ENCODE results near the gene CCDC70.
A peak's percentile ranks its signal among the peaks of the same experiment; 100 is the strongest.
"Not testable (repeated sequence)": the region's sequence is repeated elsewhere in the genome, so short reads cannot be mapped to it uniquely, and the experiment has no call there.

CCDC70 gene

GRCh38 chr13:51822106-51822815 is 39.5 kb upstream of the CCDC70 start:
- Histone ChIP-seq H3K4me2 (ENCODE audit: low read length) (no peak overlapping the region), H3K4me1 (ENCODE audit: control insufficient read depth, low read depth, low read length) (peaks cover 9% of the 10 kb centered on the region), H3K27me3 (ENCODE audit: insufficient read depth, low read length, poor library complexity) (no peaks in the 10 kb centered on the region), H4K8ac (ENCODE audit: low read depth, low read length) (no peak overlapping the region), H4K5ac (ENCODE audit: low read length) (no peak overlapping the region), H3K4ac (ENCODE audit: low read depth, low read length) (no peak overlapping the region), H3K23ac (ENCODE audit: low read length) (no peak overlapping the region), H2AK5ac (ENCODE audit: low read length) (no peak overlapping the region), H3K56ac (ENCODE audit: low read length) (no peak overlapping the region), H3K4me3 (ENCODE audit: low read length) (no peak overlapping the region), H3K9ac (ENCODE audit: low read length) (no peak overlapping the region), H2BK15ac (replicated peaks; ENCODE audit: low read depth) (no peak overlapping the region), H3K36me3 (ENCODE audit: control insufficient read depth, insufficient read depth, low read length) (no peaks in the 10 kb centered on the region), H2BK5ac (ENCODE audit: low read length) (no peak overlapping the region), H3K79me1 (ENCODE audit: low read length) (no peaks in the 10 kb centered on the region), H2BK120ac (ENCODE audit: low read depth, low read length) (no peak overlapping the region), H3K18ac (ENCODE audit: low read length) (no peak overlapping the region), H3K79me2 (ENCODE audit: control insufficient read depth, insufficient read depth, low read length) (no peaks in the 10 kb centered on the region), H3K27ac (ENCODE audit: low read depth, low read length) (no peak overlapping the region)
- no peak for DNase-seq
- no CpG with 5 or more reads among the region's 13 CpGs for WGBS (ENCODE audit: extremely low coverage, insufficient coverage, low lambda C conversion rate)

DNA sequence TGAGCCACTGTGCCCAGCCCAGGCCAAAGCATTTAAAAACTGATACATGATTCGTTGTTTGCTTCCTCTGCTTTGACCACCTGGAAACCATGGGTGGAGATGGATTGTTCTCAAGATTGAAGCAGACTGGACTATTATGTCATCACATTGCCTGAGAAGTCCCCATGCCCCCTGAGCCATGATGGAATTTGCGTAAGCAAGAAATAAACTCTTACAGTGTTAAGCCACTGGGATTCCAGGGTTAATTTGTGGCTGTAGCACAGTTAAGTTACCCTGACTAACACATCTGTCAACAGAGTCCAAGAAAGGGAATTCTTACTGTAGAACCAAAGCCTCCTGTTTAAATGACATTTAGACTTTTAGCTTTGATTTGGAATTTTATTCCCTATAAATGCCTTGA is 38.4 kb upstream of the CCDC70 start:
- H3K79me1 ChIP-seq (ENCODE audit: low read length): no peaks in the 10 kb centered on the region
- DNase-seq: no peak
- no peak overlapping the region for H2BK120ac ChIP-seq (ENCODE audit: low read depth, low read length)
- WGBS (ENCODE audit: extremely low coverage, insufficient coverage, low lambda C conversion rate): no CpG with 5 or more reads among the region's 2 CpGs
- no peak overlapping the region for H3K56ac ChIP-seq (ENCODE audit: low read length)
- no peaks in the 10 kb centered on the region for H3K79me2 ChIP-seq (ENCODE audit: control insufficient read depth, insufficient read depth, low read length)
- H2BK15ac ChIP-seq (replicated peaks; ENCODE audit: low read depth): no peak overlapping the region
- H3K4me2 ChIP-seq (ENCODE audit: low read length): no peak overlapping the region
- H3K4me1 ChIP-seq (ENCODE audit: control insufficient read depth, low read depth, low read length): peaks cover 9% of the 10 kb centered on the region
- no peak overlapping the region for H4K5ac ChIP-seq (ENCODE audit: low read length)
- H3K9ac ChIP-seq (ENCODE audit: low read length): no peak overlapping the region
- H3K27ac ChIP-seq (ENCODE audit: low read depth, low read length): no peak overlapping the region
- no peaks in the 10 kb centered on the region for H3K36me3 ChIP-seq (ENCODE audit: control insufficient read depth, insufficient read depth, low read length)
- no peak overlapping the region for H3K18ac ChIP-seq (ENCODE audit: low read length)
- no peak overlapping the region for H3K4ac ChIP-seq (ENCODE audit: low read depth, low read length)
- H2BK5ac ChIP-seq (ENCODE audit: low read length): no peak overlapping the region
- no peak overlapping the region for H4K8ac ChIP-seq (ENCODE audit: low read depth, low read length)
- no peak overlapping the region for H3K4me3 ChIP-seq (ENCODE audit: low read length)
- H3K27me3 ChIP-seq (ENCODE audit: insufficient read depth, low read length, poor library complexity): no peaks in the 10 kb centered on the region
- no peak overlapping the region for H3K23ac ChIP-seq (ENCODE audit: low read length)
- H2AK5ac ChIP-seq (ENCODE audit: low read length): no peak overlapping the region

DNA sequence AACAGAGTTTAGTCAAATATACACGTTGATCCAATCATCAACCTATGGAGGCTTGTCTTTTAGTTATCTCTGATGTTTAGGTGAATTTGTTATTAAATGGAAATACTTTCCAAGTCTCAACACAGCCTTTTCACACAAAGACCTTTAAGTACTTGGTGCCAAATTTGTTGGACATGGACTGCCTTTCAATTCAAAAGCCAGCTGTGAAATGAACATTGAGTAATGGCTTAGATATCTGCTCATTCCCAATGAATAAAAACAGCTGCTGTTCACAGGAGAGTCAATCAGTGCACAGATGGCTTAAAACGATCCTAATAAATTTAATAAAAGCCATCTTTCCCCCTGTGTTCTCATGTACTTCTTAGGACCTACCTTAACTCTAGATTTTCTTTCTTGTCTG is 37.9 kb upstream of the CCDC70 start:
- H3K9ac ChIP-seq (ENCODE audit: low read length): no peak overlapping the region
- no peak overlapping the region for H2BK15ac ChIP-seq (replicated peaks; ENCODE audit: low read depth)
- no peak overlapping the region for H3K56ac ChIP-seq (ENCODE audit: low read length)
- H4K8ac ChIP-seq (ENCODE audit: low read depth, low read length): no peak overlapping the region
- DNase-seq: no peak
- no peaks in the 10 kb centered on the region for H3K79me1 ChIP-seq (ENCODE audit: low read length)
- H3K36me3 ChIP-seq (ENCODE audit: control insufficient read depth, insufficient read depth, low read length): no peaks in the 10 kb centered on the region
- no peak overlapping the region for H3K4me2 ChIP-seq (ENCODE audit: low read length)
- H3K18ac ChIP-seq (ENCODE audit: low read length): no peak overlapping the region
- no peaks in the 10 kb centered on the region for H3K79me2 ChIP-seq (ENCODE audit: control insufficient read depth, insufficient read depth, low read length)
- H2AK5ac ChIP-seq (ENCODE audit: low read length): no peak overlapping the region
- no peak overlapping the region for H4K5ac ChIP-seq (ENCODE audit: low read length)
- WGBS (ENCODE audit: extremely low coverage, insufficient coverage, low lambda C conversion rate): no CpG with 5 or more reads among the region's 2 CpGs
- no peaks in the 10 kb centered on the region for H3K27me3 ChIP-seq (ENCODE audit: insufficient read depth, low read length, poor library complexity)
- H3K27ac ChIP-seq (ENCODE audit: low read depth, low read length): no peak overlapping the region
- peaks cover 9% of the 10 kb centered on the region for H3K4me1 ChIP-seq (ENCODE audit: control insufficient read depth, low read depth, low read length)
- H2BK5ac ChIP-seq (ENCODE audit: low read length): no peak overlapping the region
- no peak overlapping the region for H3K23ac ChIP-seq (ENCODE audit: low read length)
- H3K4me3 ChIP-seq (ENCODE audit: low read length): no peak overlapping the region
- no peak overlapping the region for H3K4ac ChIP-seq (ENCODE audit: low read depth, low read length)
- no peak overlapping the region for H2BK120ac ChIP-seq (ENCODE audit: low read depth, low read length)

DNA sequence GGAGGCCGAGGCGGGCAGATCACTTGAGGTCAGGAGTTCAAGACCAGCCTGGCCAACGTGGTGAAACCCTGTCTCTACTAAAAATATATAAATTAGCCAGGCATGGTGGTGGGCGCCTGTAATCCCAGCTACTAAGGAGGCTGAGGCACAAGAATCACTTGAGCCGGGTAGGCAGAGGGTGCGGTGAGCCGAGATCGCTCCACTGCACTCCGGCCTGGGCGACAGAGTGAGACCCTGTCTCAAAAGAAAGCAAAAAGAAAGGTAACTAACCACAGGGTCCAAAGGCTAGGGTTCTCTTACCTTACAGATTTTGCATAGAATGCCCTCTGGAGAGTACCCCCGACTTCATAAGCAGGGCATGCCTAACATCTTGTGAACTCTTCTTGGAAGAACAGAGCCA is 37.1 kb upstream of the CCDC70 start:
- H4K8ac ChIP-seq (ENCODE audit: low read depth, low read length); H2BK5ac ChIP-seq (ENCODE audit: low read length); H3K79me1 ChIP-seq (ENCODE audit: low read length); H3K27me3 ChIP-seq (ENCODE audit: insufficient read depth, low read length, poor library complexity); H2BK15ac ChIP-seq (replicated peaks; ENCODE audit: low read depth); DNase-seq; H3K79me2 ChIP-seq (ENCODE audit: control insufficient read depth, insufficient read depth, low read length); H3K23ac ChIP-seq (ENCODE audit: low read length); H3K4ac ChIP-seq (ENCODE audit: low read depth, low read length); H2AK5ac ChIP-seq (ENCODE audit: low read length); H3K36me3 ChIP-seq (ENCODE audit: control insufficient read depth, insufficient read depth, low read length); H3K18ac ChIP-seq (ENCODE audit: low read length); H3K4me3 ChIP-seq (ENCODE audit: low read length); H3K9ac ChIP-seq (ENCODE audit: low read length); H4K5ac ChIP-seq (ENCODE audit: low read length); H3K56ac ChIP-seq (ENCODE audit: low read length); H3K4me1 ChIP-seq (ENCODE audit: control insufficient read depth, low read depth, low read length); H3K27ac ChIP-seq (ENCODE audit: low read depth, low read length); H2BK120ac ChIP-seq (ENCODE audit: low read depth, low read length); H3K4me2 ChIP-seq (ENCODE audit: low read length): not testable (repeated sequence)
- no CpG with 5 or more reads among the region's 11 CpGs for WGBS (ENCODE audit: extremely low coverage, insufficient coverage, low lambda C conversion rate)

GRCh38 chr13:51825165-51825592 is 36.6 kb upstream of the CCDC70 start:
- H2BK120ac ChIP-seq (ENCODE audit: low read depth, low read length): no peak overlapping the region
- no peak overlapping the region for H3K9ac ChIP-seq (ENCODE audit: low read length)
- no peak overlapping the region for H4K5ac ChIP-seq (ENCODE audit: low read length)
- H3K4me2 ChIP-seq (ENCODE audit: low read length): no peak overlapping the region
- no peaks in the 10 kb centered on the region for H3K36me3 ChIP-seq (ENCODE audit: control insufficient read depth, insufficient read depth, low read length)
- H3K79me2 ChIP-seq (ENCODE audit: control insufficient read depth, insufficient read depth, low read length): no peaks in the 10 kb centered on the region
- no peak overlapping the region for H3K56ac ChIP-seq (ENCODE audit: low read length)
- H2AK5ac ChIP-seq (ENCODE audit: low read length): peak overlapping the region; percentile 58
- no peak overlapping the region for H3K4me3 ChIP-seq (ENCODE audit: low read length)
- H3K4ac ChIP-seq (ENCODE audit: low read depth, low read length): no peak overlapping the region
- no peak overlapping the region for H3K27ac ChIP-seq (ENCODE audit: low read depth, low read length)
- DNase-seq: no peak
- no peak overlapping the region for H3K18ac ChIP-seq (ENCODE audit: low read length)
- no CpG with 5 or more reads among the region's 2 CpGs for WGBS (ENCODE audit: extremely low coverage, insufficient coverage, low lambda C conversion rate)
- H4K8ac ChIP-seq (ENCODE audit: low read depth, low read length): no peak overlapping the region
- no peak overlapping the region for H2BK5ac ChIP-seq (ENCODE audit: low read length)
- H3K4me1 ChIP-seq (ENCODE audit: control insufficient read depth, low read depth, low read length): peaks cover 5% of the 10 kb centered on the region
- H3K79me1 ChIP-seq (ENCODE audit: low read length): no peaks in the 10 kb centered on the region
- H3K23ac ChIP-seq (ENCODE audit: low read length): no peak overlapping the region
- no peaks in the 10 kb centered on the region for H3K27me3 ChIP-seq (ENCODE audit: insufficient read depth, low read length, poor library complexity)
- no peak overlapping the region for H2BK15ac ChIP-seq (replicated peaks; ENCODE audit: low read depth)

DNA sequence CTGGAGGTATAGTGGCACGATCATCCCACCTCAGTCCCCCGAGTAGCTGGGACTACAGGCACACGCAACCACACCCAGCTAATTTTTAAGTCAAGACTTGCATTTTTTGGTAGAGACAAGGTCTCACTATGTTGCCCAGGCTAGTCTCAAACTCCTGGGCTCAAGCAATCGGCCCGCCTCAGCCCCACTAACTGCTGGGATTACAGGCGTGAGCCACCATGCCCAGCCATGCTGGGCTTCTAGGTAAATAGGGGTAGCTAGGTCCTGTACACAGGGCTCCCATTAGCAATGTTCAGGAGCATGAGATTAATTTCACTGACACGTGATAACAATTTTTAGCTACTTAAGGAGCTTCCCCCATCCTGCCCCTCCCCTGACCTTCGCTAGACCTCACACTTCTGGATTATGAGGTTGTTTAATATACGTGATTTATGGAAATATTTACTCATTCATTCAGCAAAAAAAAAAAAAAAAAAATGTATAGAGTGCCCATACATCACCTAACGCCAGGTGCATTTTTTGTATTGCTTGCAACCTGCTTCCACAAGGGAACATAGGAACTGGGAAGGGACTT is 36.0 kb upstream of the CCDC70 start:
- H3K27me3 ChIP-seq (ENCODE audit: insufficient read depth, low read length, poor library complexity): no peaks in the 10 kb centered on the region
- no peak overlapping the region for H3K23ac ChIP-seq (ENCODE audit: low read length)
- DNase-seq: no peak
- H3K56ac ChIP-seq (ENCODE audit: low read length): no peak overlapping the region
- H3K79me2 ChIP-seq (ENCODE audit: control insufficient read depth, insufficient read depth, low read length): no peaks in the 10 kb centered on the region
- no peak overlapping the region for H3K18ac ChIP-seq (ENCODE audit: low read length)
- H4K5ac ChIP-seq (ENCODE audit: low read length): no peak overlapping the region
- H2BK120ac ChIP-seq (ENCODE audit: low read depth, low read length): no peak overlapping the region
- H3K79me1 ChIP-seq (ENCODE audit: low read length): no peaks in the 10 kb centered on the region
- no peaks in the 10 kb centered on the region for H3K36me3 ChIP-seq (ENCODE audit: control insufficient read depth, insufficient read depth, low read length)
- H2BK5ac ChIP-seq (ENCODE audit: low read length): no peak overlapping the region
- H2AK5ac ChIP-seq (ENCODE audit: low read length): no peak overlapping the region
- no peak overlapping the region for H3K9ac ChIP-seq (ENCODE audit: low read length)
- no peak overlapping the region for H3K4me2 ChIP-seq (ENCODE audit: low read length)
- H3K27ac ChIP-seq (ENCODE audit: low read depth, low read length): no peak overlapping the region
- H3K4me1 ChIP-seq (ENCODE audit: control insufficient read depth, low read depth, low read length): peaks cover 5% of the 10 kb centered on the region
- no peak overlapping the region for H4K8ac ChIP-seq (ENCODE audit: low read depth, low read length)
- no peak overlapping the region for H3K4ac ChIP-seq (ENCODE audit: low read depth, low read length)
- H2BK15ac ChIP-seq (replicated peaks; ENCODE audit: low read depth): no peak overlapping the region
- no peak overlapping the region for H3K4me3 ChIP-seq (ENCODE audit: low read length)
- no CpG with 5 or more reads among the region's 10 CpGs for WGBS (ENCODE audit: extremely low coverage, insufficient coverage, low lambda C conversion rate)

All from mesendoderm (in vitro differentiated cells).